HEK293 (cell line): ENCODE data around the gene ISY1.

Experiments used
- CTCF ChIA-PET: fragments of 350-600 bp; formaldehyde crosslinking; extraction: SDS; loops from one replicate; lab custom pipeline; 2021; ENCODE audit warnings: antibody characterized with exemption; lab: Yijun Ruan, JAX
- POLR2A ChIA-PET: fragments of 300-600 bp; formaldehyde crosslinking; extraction: SDS; loops from one replicate; lab custom pipeline; 2020; ENCODE audit warnings: antibody characterized with exemption, inconsistent platforms; lab: Yijun Ruan, JAX
- H3K27ac ChIP-seq: fragments of 200-500 bp; sonication (Bioruptor generic); 2 replicates; pipeline ENCODE4 v1.5.1; 2014; ENCODE audit warnings: low read depth, low read length, control low read depth, inconsistent platforms; ENCODE audit errors: extremely low read depth
- H3K36me3 ChIP-seq, 2 experiments: fragments of 200-500 bp in 1 of 2; sonication (Bioruptor generic) in 1 of 2; 1 replicate in 1 of 2; 2 replicates in 1 of 2; pipeline ENCODE4 v1.5.1; 2014 to 2017; ENCODE audit warnings: inconsistent platforms in 2 of 2, low read length in 2 of 2; ENCODE audit not compliant: control insufficient read depth in 2 of 2, insufficient read depth in 1 of 2
- H3K4me1 ChIP-seq: fragments of 200-500 bp; sonication (Bioruptor generic); 2 replicates; pipeline ENCODE4 v1.5.1; 2014; ENCODE audit warnings: mild to moderate bottlenecking, low read length, inconsistent platforms; ENCODE audit not compliant: control insufficient read depth, insufficient read depth
- H3K4me3 ChIP-seq: 2 replicates; pipeline ENCODE4 v1.5.1; 2011; ENCODE audit warnings: low read depth, mild to moderate bottlenecking, control low read depth, low read length, moderate library complexity
- H3K9me3 ChIP-seq: fragments of 200-500 bp; sonication (Bioruptor generic); 2 replicates; pipeline ENCODE4 v1.5.1; 2014; ENCODE audit warnings: low read depth, low read length, inconsistent platforms; ENCODE audit not compliant: control insufficient read depth, insufficient read depth
- KLF1 ChIP-seq: fragments of 450-650 bp; formaldehyde crosslinking; IDR thresholded peaks from 2 replicates; pipeline ENCODE4 v1.5.1; 2016; ENCODE audit warnings: missing biosample characterization, missing genetic modification characterization
- SCRT1 ChIP-seq: fragments of 450-650 bp; formaldehyde crosslinking; IDR thresholded peaks from 2 replicates; pipeline ENCODE4 v1.5.1; 2016; ENCODE audit warnings: missing biosample characterization, missing genetic modification characterization, borderline replicate concordance
- SETDB1 ChIP-seq: IDR thresholded peaks from one replicate; pipeline ENCODE4 v1.6.1; 2017; ENCODE audit warnings: mild to moderate bottlenecking, low read length, moderate library complexity, mixed read lengths; ENCODE audit not compliant: insufficient read length
- TCF7L2 ChIP-seq: IDR thresholded peaks from 2 replicates; pipeline ENCODE4 v1.6.1; 2011; ENCODE audit warnings: low read depth, mild to moderate bottlenecking, inconsistent platforms, low read length, moderate library complexity, borderline replicate concordance
- ZNF121 ChIP-seq: fragments of 450-650 bp; formaldehyde crosslinking; IDR thresholded peaks from 2 replicates; pipeline ENCODE4 v1.5.1; 2016; ENCODE audit warnings: missing biosample characterization, missing genetic modification characterization
- ZNF223 ChIP-seq: fragments of 450-650 bp; formaldehyde crosslinking; IDR thresholded peaks from 2 replicates; pipeline ENCODE4 v1.5.1; 2016; ENCODE audit warnings: missing biosample characterization, missing genetic modification characterization
- ZNF266 ChIP-seq: fragments of 450-650 bp; formaldehyde crosslinking; IDR thresholded peaks from 2 replicates; pipeline ENCODE4 v1.5.1; 2016; ENCODE audit warnings: missing biosample characterization, missing genetic modification characterization, low read depth
- ZNF274 ChIP-seq, 2 experiments: fragments of 200-500 bp in 1 of 2; fragments of 450-650 bp in 1 of 2; sonication (Bioruptor generic) in 1 of 2; formaldehyde crosslinking in 1 of 2; IDR thresholded peaks; 2 replicates each; pipeline versions ENCODE4 v1.5.1 to v1.6.1; 2014 to 2016; ENCODE audit warnings: borderline replicate concordance in 1 of 2, inconsistent platforms in 1 of 2, low read length in 1 of 2, missing biosample characterization in 1 of 2, missing genetic modification characterization in 1 of 2
- ZNF350 ChIP-seq: fragments of 450-650 bp; formaldehyde crosslinking; IDR thresholded peaks from 2 replicates; pipeline ENCODE4 v1.5.0; 2017; ENCODE audit warnings: missing biosample characterization, mild to moderate bottlenecking, missing genetic modification characterization
- ZNF354C ChIP-seq: fragments of 450-650 bp; formaldehyde crosslinking; IDR thresholded peaks from 2 replicates; pipeline ENCODE4 v1.5.1; 2016; ENCODE audit warnings: missing biosample characterization, missing genetic modification characterization, low read depth, borderline replicate concordance
- ZNF423 ChIP-seq: fragments of 450-650 bp; formaldehyde crosslinking; IDR thresholded peaks from 2 replicates; pipeline ENCODE4 v1.5.1; 2016; ENCODE audit warnings: missing biosample characterization, missing genetic modification characterization
- ZNF433 ChIP-seq: fragments of 450-650 bp; formaldehyde crosslinking; IDR thresholded peaks from 2 replicates; pipeline ENCODE4 v1.5.1; 2016; ENCODE audit warnings: missing biosample characterization, missing genetic modification characterization, low read depth
- ZNF548 ChIP-seq: fragments of 450-650 bp; formaldehyde crosslinking; IDR thresholded peaks from 2 replicates; pipeline ENCODE4 v1.5.1; 2016; ENCODE audit warnings: missing biosample characterization, missing genetic modification characterization
- ZNF664 ChIP-seq: fragments of 450-650 bp; formaldehyde crosslinking; IDR thresholded peaks from 2 replicates; pipeline ENCODE4 v1.5.1; 2016; ENCODE audit warnings: missing biosample characterization, missing genetic modification characterization
- ZNF777 ChIP-seq: fragments of 450-650 bp; formaldehyde crosslinking; IDR thresholded peaks from 2 replicates; pipeline ENCODE4 v1.5.1; 2017; ENCODE audit warnings: missing biosample characterization, missing genetic modification characterization, borderline replicate concordance
- ZSCAN16 ChIP-seq: fragments of 450-650 bp; formaldehyde crosslinking; IDR thresholded peaks from 2 replicates; pipeline ENCODE4 v1.5.1; 2016; ENCODE audit warnings: missing biosample characterization, missing genetic modification characterization
- TF ChIP-seq, protein P1 (sequence below): fragments of 450-650 bp; formaldehyde crosslinking; IDR thresholded peaks from 2 replicates; pipeline ENCODE4 v1.5.1; 2017; ENCODE audit warnings: missing biosample characterization, missing genetic modification characterization
- TF ChIP-seq, protein P2 (sequence below): fragments of 450-650 bp; formaldehyde crosslinking; IDR thresholded peaks from 2 replicates; pipeline ENCODE4 v1.5.1; 2016; ENCODE audit warnings: missing biosample characterization, missing genetic modification characterization
- TF ChIP-seq, protein P3 (sequence below): fragments of 450-650 bp; formaldehyde crosslinking; IDR thresholded peaks from 2 replicates; pipeline ENCODE4 v1.5.1; 2017; ENCODE audit warnings: missing biosample characterization, missing genetic modification characterization
- TF ChIP-seq, protein P4 (sequence below): fragments of 450-650 bp; formaldehyde crosslinking; optimal IDR thresholded peaks from 2 replicates; pipeline ENCODE3; 2016; ENCODE audit warnings: missing biosample characterization, mild to moderate bottlenecking, missing genetic modification characterization

Gene ISY1

DNA sequence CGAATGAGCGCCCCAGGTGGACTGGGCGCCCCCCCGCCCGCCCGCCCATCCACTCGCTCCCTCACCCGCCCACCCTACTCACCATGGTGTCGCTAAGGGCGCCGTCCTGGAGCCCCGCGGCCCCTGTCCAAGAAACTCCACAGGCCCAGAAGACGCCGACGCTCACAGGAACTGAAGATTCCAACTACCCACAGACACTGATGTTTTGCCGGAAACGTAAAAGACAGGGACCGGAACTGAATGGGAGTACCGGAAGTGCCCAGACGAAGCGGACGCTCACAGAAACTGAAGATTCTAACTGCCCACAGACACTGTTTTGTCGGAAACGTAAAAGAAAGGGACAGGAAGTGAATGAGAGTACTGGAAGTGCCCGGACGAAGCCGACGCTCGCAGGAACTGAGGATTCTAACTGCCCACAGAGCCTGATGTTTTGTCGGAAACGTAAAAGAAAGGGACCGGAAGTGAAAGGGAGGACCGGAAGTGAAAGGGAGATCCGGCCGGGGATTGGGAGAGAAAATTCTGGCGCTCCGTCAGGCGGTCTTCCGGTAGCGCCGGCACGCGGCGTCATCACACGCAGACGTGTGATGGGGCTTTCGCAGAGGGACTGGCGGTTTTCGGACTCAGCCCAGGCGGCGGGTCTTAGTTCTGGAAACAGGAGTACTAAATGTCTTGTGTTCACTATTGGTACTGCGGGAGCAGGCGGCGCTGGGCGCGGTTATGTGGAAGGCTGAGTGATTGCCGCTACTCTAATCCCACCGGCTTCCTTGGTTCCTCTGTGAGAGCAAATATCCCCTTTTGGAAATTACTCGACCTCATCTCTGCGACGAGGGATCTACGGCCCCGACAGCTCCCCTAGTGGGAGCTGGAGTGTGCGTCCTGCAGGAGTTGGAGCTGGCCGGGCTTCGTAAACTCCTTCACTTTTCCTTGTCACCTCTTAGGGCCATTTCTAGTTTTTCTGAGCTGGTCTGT is at the start of gene ISY1 (continued):
- TF ChIP-seq ZNF664 (peak; percentile 57; the same call in 1 of the 2 replicates), ZNF350 (tag by site-specific recombination) (no peak; the same call in 1 of the 2 replicates), ZNF266 (tag by site-specific recombination) (no peak), ZNF354C (tag by site-specific recombination) (no peak)
- TF ChIP-seq, all 188 proteins: peak for 57

DNA sequence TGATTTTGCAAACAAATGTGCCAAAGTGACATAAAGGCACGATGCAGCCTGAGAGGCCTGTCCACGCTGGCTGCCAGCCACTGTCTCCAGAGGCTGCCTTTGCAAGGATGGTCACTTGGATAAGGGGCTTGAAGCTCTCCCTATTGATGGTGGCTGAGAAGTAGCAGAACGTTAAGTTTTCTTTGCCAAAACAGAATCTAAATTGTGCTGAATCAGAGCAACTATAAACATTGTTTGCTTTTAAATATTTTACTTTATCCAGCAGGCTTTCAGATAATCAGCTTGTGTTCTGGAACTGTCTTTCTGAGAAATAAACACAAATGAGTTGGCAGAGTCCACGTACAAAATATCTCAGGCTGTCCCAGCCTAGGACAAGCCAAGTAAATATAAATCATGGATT is 46.6 kb upstream of the ISY1 start:
- Histone ChIP-seq H3K9me3 (no peaks in the 10 kb centered on the region), H3K4me3 (no peak overlapping the region), H3K4me1 (peaks cover 5% of the 10 kb centered on the region; the same call in 1 of the 2 replicates), H3K36me3 (no peaks in the 10 kb centered on the region), H3K27ac (no peak overlapping the region)
- ChIA-PET CTCF (interaction anchor here (1.0 kb wide), 1 partner anchor 38 kb away, joined by 4 read pairs; no protein-coding TSS in a partner anchor), POLR2A (no interaction called here)
- no peak for TF ChIP-seq ZNF223 (tag by site-specific recombination)
- TF ChIP-seq TCF7L2: no peak
- no peak for TF ChIP-seq KLF1
- TF ChIP-seq, protein P1, sequence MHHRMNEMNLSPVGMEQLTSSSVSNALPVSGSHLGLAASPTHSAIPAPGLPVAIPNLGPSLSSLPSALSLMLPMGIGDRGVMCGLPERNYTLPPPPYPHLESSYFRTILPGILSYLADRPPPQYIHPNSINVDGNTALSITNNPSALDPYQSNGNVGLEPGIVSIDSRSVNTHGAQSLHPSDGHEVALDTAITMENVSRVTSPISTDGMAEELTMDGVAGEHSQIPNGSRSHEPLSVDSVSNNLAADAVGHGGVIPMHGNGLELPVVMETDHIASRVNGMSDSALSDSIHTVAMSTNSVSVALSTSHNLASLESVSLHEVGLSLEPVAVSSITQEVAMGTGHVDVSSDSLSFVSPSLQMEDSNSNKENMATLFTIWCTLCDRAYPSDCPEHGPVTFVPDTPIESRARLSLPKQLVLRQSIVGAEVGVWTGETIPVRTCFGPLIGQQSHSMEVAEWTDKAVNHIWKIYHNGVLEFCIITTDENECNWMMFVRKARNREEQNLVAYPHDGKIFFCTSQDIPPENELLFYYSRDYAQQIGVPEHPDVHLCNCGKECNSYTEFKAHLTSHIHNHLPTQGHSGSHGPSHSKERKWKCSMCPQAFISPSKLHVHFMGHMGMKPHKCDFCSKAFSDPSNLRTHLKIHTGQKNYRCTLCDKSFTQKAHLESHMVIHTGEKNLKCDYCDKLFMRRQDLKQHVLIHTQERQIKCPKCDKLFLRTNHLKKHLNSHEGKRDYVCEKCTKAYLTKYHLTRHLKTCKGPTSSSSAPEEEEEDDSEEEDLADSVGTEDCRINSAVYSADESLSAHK (tag by site-specific recombination): no peak
- TF ChIP-seq SCRT1 (tag by site-specific recombination): no peak
- no peak for TF ChIP-seq ZNF548 (tag by site-specific recombination)
- no peak for TF ChIP-seq ZNF777
- no peak for TF ChIP-seq ZNF121
- TF ChIP-seq ZNF433 (tag by site-specific recombination): no peak
- TF ChIP-seq, protein P2, sequence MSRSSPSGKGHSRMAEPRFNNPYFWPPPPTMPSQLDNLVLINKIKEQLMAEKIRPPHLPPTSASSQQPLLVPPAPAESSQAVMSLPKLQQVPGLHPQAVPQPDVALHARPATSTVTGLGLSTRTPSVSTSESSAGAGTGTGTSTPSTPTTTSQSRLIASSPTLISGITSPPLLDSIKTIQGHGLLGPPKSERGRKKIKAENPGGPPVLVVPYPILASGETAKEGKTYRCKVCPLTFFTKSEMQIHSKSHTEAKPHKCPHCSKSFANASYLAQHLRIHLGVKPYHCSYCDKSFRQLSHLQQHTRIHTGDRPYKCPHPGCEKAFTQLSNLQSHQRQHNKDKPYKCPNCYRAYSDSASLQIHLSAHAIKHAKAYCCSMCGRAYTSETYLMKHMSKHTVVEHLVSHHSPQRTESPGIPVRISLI: no peak
- TF ChIP-seq SETDB1: no peak
- no peak for TF ChIP-seq ZSCAN16 (tag by site-specific recombination)
- TF ChIP-seq, protein P3, sequence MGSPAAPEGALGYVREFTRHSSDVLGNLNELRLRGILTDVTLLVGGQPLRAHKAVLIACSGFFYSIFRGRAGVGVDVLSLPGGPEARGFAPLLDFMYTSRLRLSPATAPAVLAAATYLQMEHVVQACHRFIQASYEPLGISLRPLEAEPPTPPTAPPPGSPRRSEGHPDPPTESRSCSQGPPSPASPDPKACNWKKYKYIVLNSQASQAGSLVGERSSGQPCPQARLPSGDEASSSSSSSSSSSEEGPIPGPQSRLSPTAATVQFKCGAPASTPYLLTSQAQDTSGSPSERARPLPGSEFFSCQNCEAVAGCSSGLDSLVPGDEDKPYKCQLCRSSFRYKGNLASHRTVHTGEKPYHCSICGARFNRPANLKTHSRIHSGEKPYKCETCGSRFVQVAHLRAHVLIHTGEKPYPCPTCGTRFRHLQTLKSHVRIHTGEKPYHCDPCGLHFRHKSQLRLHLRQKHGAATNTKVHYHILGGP (tag by site-specific recombination): no peak
- no peak for TF ChIP-seq ZNF274 (IDR thresholded peaks at IDR 0.05; ENCODE audit: low read length)
- no peak for TF ChIP-seq ZNF274 (tag by site-specific recombination; IDR thresholded peaks at IDR 0.05; ENCODE audit: borderline replicate concordance)
- TF ChIP-seq, protein P4, sequence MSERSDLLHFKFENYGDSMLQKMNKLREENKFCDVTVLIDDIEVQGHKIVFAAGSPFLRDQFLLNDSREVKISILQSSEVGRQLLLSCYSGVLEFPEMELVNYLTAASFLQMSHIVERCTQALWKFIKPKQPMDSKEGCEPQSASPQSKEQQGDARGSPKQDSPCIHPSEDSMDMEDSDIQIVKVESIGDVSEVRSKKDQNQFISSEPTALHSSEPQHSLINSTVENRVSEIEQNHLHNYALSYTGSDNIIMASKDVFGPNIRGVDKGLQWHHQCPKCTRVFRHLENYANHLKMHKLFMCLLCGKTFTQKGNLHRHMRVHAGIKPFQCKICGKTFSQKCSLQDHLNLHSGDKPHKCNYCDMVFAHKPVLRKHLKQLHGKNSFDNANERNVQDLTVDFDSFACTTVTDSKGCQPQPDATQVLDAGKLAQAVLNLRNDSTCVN (tag by site-specific recombination): no peak
- no peak for TF ChIP-seq ZNF423 (tag by site-specific recombination)
